Measurements from ENCODE around the gene LUZP1.

The LUZP1 gene

DNA sequence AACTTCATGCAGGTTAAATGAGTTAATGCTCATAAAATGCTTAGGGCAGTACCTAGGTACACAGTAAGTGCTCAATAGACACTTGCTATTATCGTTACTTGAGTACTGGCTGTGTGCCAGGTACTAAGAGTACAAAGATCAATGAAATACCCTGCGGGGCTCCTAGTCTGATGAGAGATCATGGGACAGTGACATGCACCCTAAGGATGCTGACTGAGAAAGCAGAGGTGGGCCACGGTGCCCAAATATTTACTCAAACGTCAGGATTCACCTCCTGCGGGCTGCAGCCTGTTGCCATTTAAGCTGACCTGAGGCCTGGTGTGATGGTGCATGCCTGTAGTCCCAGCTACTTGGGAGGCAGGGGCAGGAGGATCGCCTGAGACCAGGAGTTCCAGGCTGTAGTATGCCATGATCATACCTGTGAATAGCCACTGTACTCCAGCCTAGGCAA lies 19.8 kb upstream of the LUZP1 start:
- no peak for DNase-seq

DNA sequence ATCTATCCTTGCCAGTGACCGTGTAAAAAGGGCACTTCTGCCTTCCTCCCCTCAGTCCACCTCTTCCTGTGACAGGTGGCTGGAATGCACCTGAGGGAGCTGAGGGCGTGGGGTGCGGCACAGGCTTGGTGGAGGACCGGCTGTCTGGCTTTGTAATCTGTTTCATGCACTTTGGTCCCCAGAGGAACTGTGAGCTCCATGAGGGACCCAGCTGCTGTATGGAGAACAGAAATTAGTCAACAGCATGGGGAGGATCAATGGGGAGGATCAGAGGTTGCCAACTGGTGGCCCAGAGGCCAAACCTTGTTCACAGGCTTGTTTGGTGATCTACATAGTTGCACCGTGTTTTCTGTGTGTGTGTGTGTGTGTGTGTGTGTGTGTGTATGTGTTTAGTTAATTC lies 19.0 kb upstream of the LUZP1 start:
- DNase-seq, result no peak

DNA sequence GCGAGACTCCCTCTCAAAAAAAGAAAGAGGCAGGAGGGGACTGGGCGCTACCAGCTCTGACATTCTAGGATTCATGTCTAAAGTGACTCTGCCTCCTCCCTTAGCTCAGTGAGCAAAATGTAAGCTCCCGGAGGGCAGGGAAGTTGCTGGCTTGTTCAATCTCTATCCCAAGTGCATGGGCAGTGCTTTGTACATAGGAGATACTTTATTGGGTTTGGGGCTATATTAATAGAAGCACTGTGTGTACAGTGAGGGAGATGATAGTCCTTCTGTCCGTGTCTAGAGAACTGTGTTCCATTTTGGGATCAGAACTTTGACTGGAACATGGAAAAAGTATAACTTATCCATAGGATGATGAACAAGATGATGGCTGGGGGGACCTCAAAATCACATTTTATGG lies 16.7 kb upstream of the LUZP1 start:
- DNase-seq, result no peak

DNA sequence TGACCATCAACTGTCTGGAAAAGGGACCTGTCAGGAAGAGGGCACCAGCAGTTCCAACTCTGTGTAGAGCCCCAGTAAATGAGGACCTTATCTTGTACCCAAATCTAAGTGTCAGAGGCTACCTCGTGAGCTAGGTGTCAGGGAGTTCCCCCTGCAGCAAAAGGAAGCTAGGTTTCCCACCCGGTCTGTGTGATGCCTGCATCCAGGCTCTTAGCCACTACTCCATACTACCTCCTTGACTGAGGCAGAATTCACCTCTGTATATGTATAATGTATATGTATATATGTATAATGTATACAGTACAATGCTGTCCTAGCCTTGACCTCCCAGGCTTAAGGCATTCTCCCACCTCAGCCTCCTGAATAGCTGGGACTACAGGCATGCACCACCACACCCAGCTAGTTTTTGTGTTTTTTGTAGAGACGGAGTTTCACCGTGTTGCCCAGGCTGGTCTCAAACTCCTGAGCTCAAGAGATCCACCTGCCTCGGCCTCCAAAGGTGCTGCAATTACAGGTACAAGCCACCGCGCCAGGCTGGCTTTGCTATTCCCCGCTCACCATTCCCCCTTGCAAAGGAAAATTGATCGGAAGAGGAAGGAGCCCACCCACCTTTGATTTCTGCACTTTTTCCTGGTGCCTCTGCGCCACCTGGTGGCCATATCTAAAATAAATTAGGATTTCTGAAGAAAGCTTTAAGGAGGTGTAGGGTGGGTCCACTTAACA lies 15.7 kb upstream of the LUZP1 start:
- no peak for DNase-seq

DNA sequence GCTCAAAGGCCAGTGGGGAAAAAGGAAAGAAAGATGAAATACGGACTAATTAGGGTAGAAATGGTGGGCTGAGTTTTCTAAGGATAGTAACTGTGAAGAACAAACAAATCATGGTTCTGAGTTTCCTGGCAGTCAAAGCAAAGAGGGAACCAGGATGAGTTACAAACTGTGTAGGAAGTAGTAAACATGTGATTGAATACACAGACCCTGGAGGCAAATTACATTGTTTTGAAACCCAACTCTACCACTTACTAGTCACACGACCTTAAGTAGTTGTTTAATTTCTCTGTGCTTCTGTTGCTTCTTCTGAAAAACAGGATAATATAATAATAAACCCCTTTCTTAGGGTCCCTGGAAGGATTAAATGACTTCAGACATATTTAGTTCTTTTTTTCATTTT lies 11.2 kb upstream of the LUZP1 start:
- no peak for DNase-seq

DNA sequence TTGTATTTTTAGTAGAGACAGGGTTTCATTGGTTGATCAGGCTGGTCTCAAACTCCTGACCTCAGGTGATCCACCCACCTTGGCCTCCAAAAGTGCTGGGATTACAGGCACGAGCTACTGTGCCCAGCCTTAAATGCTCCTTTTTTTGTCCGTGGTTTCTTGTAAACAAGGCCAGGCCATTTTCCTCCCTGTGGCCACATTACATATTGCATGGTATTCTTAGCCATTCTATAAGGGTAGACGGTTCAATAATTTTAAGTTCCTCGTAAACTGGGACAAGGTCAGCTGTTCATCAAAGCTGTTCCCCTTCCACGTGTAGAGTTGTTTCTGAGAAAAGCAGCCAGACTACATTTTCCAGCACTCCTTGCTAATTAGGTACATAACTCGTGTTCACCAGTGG lies 10.3 kb upstream of the LUZP1 start:
- no peak for DNase-seq

DNA sequence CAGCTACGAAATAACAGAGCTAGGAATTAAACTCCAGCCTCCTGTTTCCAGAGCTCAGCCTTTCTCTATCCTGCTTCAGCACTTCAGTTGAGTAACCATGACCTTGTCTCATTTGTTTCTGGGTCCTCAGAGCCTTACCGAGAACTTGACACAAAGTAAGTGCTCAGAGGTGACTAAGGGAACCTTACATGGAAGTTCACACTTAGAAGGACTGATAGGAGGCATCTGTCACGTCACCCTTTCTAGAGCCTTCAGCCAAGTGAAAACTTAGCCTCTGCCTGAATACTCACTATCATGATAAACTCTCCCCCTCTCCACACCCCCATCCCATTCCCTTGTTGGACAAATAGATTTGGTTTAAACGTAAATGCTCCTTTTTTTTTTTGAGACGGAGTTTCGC lies 9.8 kb upstream of the LUZP1 start:
- no peak for DNase-seq

DNA sequence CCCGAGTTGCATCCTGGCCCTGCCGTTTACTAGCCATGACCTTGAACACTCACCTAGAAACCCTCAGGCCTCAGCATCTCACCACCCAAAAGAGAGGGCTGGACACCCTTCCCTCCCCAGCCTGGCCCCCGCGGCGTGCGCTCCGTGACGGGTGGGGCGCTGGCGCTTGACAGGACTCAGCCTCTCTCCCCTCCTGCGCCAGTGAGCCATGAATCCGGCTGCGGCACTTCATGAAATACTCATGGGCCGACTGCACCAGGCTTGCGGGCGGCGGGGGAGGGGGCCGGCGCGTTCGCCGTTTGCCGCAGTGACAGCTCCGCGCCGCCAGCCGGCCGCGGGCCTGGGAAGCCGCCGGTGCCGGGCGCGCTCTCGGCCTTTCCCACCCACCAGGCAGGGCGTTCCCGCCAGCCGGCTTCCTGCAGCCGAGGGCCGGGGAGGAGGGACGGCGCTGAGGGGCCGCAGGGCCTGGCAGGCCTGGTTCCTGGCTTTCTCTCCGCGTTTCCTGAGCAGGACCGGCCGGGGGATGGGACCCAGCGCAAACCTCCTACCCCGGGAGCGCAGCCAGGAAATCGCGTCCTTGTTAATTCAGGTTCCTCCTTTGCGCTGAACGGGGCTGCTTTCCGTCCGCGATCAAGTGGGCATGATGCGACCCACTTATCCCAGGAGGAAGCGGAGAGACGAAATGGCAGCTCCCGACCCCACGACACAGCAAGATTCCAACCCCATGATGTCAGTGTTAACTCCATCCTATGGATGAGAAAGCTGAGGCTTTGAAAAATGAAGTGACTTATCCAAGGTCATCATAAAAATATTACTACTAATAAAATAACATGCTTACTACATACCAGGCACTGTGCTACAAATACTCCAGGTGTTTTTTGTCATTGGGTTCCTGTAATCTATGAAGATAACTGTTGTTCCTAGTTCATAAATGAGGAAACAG lies 9.1 kb upstream of the LUZP1 start:
- peak; percentile 47 for DNase-seq

DNA sequence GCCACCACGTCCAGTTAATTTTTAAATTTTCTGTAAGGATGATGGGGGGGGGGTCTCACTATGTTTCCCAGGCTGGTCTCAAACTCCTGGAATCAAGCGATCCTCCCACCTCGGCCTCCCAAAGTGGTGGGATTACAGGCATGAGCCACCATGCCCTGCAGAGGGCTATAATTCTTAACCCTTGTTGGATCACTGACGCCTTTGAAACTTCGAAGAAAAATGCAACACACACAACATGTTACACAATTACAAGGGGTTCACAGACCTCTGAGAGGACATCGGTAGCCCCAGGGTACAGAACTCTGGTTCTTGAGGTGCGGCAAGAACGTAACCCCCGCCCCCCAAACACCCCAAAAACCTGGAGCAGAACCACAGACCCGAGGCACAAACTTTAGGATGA lies 8.4 kb upstream of the LUZP1 start:
- DNase-seq, result no peak

DNA sequence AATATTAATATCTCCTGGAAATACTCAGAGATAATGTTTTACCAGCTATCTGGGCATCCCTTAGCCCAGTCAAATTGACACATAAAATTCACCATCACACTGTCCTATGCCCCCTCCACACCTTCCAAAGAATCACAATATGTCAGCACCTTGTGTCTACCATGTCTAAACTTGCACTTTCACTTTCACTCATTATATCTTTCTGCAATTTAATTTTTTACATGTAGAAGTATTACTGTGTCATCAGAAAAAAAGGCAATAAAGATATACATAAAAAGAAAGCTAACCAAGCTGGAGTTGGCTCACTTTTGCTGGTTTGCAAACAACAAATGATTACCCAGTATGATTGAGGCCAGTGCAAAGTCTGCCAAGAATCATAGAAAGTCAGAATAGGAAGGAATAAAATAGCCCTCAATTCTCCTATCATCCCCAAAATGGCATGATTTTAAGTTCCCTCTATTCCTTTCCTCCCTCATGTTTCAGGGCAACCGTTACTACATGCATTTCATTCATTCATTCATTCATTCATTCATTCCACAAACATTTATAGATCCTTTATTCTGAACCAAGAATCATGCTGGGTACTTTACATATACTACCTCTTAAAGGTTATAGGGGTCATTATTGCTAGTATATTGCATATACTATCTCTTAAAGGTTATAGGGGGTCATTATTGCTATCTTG lies 5.9 kb upstream of the LUZP1 start:
- DNase-seq, result no peak

DNA sequence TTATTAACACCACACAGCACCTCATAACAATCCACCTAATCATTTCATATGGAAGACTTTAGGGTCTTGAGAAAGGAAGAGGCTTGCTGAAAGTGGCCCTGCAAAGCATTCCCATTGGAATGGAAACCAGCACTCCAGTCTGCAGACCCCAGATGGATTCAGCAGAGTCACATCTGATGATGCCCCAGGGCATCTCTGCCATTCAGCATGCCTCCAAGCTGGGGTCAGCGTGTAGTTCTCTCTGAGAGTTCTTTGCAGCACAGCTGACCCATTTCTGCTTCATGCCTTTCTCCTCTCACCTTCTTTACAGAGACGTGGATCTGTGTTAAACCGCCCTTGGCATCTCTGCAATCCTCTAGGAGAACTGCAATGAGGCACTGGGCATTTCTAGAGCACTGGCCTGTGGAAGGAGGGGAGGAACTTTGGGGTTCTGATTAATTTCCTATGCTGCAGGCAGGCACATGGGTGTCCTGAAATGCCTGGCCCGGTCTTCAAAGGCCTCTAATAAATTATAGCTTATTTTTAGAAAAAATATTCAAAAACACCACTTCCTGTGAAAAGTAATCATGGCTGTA lies 2.6 kb upstream of the LUZP1 start:
- no peak for DNase-seq

DNA sequence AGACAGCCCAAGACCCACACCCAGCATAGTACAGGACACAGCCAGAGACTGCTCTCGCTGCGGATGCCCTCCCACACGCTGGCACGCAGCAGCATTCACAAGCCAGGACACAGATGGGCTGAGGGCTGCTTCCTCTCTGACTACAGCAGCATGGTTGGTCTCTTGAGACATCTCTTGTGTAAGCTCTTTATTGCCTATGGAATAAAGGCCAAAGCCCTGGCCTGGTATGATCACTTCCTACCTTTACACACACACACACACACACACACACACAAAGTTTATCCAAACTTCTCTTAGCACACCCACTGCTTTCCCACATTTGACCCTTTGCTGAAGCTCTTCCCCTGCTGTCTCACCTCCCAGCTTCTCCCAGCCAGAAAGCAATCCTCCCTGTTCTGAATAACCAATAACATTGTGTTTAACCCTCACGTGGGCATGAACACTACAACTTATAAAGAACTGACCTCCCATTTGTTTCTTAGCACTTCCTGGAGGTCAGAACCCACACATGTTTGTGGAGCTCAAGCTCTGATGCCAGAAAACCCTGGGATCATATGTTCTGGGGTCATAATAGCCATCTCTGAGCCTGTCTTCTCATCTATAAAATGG lies 1.2 kb upstream of the LUZP1 start:
- DNase-seq, result no peak

DNA sequence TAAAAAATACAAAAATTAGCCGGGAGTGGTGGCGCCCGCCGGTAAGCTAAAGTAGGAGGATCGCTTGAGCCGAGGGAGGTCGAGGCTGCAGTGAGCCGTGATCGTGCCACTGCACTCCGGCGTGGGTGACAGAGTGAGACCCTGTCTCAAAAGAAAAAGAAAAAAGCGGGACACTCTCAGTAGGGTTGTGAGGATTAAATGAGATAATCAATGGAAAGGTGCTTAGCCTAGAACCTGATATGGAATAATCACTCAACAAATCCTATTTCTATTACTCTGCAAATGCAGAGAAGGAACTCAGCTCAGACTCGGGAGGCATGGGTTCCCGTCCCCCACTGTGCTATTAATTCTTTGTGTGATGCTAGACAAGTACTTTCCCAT lies 529 bp upstream of the LUZP1 start:
- no peak for DNase-seq

DNA sequence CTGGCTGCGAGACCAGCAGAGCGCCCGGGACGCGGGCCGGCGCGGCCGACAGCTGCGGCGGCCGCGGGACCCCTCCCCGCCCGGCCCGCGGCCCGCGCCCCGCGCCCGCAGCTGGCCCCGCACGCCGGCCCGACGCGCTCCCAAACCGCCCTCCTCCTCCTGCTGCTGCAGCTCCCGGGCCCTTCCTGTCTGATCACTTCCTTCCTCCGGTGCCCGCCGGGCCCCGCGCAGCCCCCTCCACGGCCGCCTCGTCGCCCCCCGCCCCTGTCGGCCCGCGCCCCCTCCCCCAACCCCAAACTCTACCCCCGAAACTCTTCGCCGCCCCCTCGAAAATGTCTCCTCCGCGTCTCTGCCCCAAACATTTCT lies 594 bp downstream of the LUZP1 start:
- DNase-seq, result peak; percentile 28

DNA sequence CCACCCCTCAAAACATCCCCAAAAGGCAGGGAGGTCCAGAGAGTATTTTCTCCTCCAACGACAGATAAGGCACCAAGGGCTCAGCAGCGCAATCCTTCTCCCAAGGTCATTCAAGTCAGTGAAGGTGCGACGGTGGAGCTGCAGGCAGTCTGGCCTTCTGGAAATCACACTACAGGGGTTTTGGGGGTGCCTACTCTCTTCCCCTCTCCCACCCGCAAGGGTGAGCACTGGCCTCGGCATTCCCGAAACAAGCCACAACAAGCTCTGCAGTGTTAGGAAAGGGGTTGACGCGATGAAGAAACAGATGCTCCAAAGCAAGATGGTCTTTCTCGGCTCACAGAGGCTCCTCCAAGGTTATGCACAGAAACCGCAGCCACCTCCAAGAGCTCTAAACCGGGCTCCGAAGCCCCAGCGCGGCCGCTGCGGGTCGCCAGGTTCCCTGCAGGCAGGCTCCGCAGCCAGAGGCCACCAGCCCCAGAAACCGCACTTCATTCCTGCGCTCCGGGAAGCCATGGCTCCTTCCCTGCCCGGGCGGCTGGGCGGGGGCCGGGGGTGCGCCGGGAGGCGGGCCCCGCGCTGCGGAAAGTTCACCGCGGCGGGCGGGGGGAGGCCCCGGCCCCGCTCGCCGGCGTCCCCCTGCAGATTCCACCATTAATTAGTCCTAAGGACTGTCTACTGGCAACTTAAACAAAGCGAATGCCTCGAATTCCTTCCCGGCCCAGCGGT lies 1.1 kb downstream of the LUZP1 start:
- DNase-seq, result peak; percentile 30

DNA sequence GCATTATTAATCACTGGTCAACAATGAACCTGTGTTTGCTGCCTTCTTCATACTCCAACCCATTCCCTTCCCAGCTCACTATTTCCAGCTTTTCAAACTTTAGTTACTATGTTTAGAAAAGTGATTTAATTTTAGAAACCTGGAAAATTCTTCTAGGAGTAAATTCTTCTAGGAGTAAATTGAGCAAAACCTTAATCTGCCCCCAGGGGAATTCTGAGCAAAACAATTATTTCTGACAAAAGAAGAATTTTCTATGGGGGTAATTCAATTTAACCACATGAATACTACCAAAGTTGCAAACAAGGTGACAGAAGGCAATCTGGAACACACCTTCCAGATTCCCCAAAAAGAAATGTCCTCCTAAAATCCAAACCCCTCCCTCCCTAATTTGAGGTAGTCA lies 1.8 kb downstream of the LUZP1 start:
- no peak for DNase-seq

DNA sequence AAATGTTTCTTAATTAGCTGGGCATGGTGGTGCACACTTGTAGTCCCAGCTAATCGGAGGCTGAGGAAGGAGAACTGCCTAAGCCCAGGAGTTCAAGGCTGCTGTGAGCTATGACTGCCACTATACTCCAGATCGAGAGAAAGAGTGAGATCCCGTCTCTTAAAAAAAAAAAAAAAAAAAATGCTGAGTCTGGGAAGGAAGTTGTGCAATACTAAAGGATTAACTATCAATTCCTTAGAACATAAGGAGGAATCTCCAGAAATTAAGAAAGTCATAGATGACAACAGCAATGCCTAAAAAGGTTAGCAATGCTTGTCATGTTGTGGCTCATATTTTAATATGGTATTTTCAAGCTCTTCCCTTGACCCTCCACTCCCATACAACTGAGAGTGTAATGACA lies 5.3 kb downstream of the LUZP1 start:
- no peak for DNase-seq

DNA sequence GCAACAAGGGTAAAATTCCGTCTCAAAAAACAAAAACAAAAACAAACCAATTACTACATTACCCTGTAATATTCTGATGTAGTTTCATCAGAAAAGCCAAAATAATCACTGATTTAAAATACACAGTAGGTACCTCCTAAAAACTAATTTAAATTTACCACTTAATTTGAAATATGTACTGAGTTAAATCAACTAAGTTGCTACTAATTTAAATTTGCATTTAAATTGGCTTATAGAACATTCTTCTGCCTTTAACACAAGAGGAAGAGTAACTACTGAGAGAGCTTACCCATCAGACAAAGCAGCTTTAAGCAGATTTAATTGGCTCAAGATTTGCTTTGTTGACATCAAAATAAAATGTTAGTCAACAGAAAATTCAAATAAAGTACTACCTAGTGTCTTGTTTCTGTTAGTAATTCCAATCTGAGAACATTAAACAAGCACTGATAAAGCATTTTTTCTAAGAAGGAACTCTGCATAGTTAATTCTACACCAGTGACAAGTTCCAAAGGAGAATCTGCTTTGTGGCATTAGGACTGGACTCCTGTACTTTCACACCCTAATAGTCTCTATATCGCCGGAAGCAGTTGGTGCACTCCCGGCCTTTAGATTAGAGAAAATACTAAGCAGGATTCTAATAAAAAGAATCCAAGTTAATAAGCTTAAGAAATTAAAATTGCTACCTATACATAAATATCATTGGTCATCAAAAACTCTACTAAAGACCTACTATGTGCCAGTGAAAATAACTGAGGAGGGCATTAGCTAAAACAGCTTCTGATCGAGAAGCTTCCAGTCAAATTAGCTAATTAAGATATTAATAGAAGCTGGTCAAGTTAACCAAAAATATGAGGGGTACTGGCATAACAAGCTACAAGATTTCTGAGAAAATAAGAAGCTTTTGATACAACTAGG lies 8.4 kb downstream of the LUZP1 start:
- DNase-seq, result no peak

DNA sequence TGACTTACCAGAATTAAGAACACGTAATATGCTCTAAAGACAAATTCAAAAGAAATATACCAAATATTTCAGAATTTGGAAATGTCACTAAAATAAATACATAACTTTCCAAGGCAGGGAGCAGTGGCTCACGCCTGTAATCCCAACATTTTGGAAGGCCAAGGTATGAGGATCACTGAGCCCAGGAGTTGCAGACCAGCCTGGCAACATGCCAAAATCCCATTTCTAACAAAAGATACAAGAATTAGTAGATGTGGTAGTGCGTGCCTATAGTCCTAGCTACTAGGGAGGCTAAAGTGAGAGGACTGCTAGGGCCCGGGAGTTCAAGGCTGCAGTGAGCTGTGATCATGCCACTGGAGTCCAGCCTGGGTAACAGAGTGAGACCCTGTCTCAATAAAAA lies 11.7 kb downstream of the LUZP1 start:
- DNase-seq, result no peak

DNA sequence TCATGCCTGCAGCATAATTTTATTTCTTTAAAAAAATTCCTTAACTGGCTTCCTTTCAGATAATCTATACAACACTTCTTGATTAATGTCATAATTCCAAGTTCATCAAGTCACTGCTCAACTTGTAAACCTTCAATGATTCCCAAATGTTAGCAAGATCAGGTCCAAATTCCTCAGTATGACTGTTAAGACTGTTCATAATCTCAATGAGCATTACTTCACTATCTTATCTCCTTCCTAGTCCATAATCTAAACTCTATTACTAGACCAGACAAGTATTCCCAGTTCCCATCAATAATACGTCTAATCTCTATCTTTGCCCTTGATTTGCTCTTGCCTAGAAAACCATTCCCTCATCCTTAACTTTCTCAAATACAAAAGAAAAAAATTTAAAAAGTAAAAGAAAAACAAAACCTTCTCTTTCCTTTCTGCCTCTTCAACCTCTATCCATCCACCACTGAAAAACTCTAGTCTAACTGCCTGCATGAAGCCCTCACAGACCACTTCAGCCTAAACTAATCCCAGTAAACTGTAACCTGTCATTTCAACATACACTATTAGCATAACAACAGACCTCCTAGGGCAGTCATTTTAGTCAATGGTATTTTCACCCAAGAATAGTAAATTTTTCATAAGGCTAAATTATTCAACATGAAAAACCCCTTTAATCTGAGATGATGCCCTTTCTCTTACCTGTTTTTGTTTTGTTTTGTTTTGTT lies 15.5 kb downstream of the LUZP1 start:
- no peak for DNase-seq

DNA sequence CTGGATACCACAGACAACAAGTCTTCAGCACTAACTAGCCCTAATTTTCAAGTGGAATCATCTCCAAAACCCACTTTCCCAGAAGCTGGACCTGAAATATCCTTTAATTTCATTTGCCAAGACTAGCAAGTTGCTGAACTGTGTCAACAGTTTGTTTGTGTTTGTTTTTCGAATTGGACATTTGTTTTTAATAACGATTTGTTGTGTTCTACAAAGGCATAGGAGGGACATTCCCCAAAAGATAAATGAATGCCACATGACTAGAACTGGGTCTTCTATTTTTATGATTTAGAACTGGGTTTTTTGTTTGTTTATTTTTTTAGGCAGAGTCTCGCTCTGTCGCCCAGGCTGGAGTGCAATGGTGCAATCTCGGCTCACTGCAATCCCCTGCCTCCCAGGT lies 17.9 kb downstream of the LUZP1 start:
- DNase-seq, result no peak

Measured in stimulated activated naive CD4-positive, alpha-beta T cell treated with Interleukin-2 at 50 U/mL for 16 hours (primary cell).